Ascending aorta (tissue), 2 donors: ENCODE measurements around the gene PIEZO2. TPM values are rescaled to one million over a fixed set of nuclear protein-coding genes. Genes with fewer than 3 reads are reported as not detected.

Source experiments
- DNase-seq, 2 donors: peaks; one replicate each; pipeline ENCODE4 v3.0.0-alpha.2; 2019; ENCODE audit warnings: low spot score in 2 of 2
- H3K27ac ChIP-seq, 2 donors: fragments of 200-600 bp; sonication (generic); one replicate each; pipeline ENCODE4 v1.5.1; 2016 to 2017; ENCODE audit warnings: mild to moderate bottlenecking in 1 of 2
- H3K27me3 ChIP-seq: fragments of 200-600 bp; sonication (generic); one replicate; pipeline ENCODE4 v1.5.1; 2017
- H3K36me3 ChIP-seq, 2 donors: fragments of 200-600 bp; sonication (generic); one replicate each; pipeline ENCODE4 v1.5.1; 2016
- H3K4me1 ChIP-seq, 2 donors: fragments of 200-600 bp; sonication (generic); one replicate each; pipeline ENCODE4 v1.5.1; 2016 to 2017; ENCODE audit warnings: mild to moderate bottlenecking in 1 of 2
- H3K4me3 ChIP-seq, 2 donors: fragments of 200-600 bp; sonication (generic); one replicate each; pipeline ENCODE4 v1.5.1; 2016 to 2017; ENCODE audit warnings: mild to moderate bottlenecking in 1 of 2
- H3K9me3 ChIP-seq, 2 donors: fragments of 200-600 bp; sonication (generic); one replicate each; pipeline ENCODE4 v1.5.1; 2016
- CTCF ChIP-seq, 3 experiments: fragments of 200-600 bp in 2 of 3; fragments of 450-650 bp in 1 of 3; sonication (generic) in 2 of 3; IDR thresholded peaks; one replicate each; pipeline ENCODE4 v1.5.1; 2016 to 2019; ENCODE audit warnings: antibody characterized with exemption in 3 of 3, mild to moderate bottlenecking in 1 of 3, moderate library complexity in 1 of 3
- intact Hi-C: fragments of 100-400 bp; cut with DNase I; formaldehyde crosslinking; loops from one replicate; pipeline ENCODE4 v1.15.1; 2023
- total RNA-seq: library from RNA; depleted of rRNA; stranded (reverse); fragments of >200 nt; gene quantifications from one replicate; pipeline ENCODE4 v1.1.0, GENCODE V29; 2016

The PIEZO2 gene
- total RNA-seq, 1 donor from 2014 or later: 3.1 TPM

- Histone ChIP-seq H3K27ac (no peak overlapping the region), H3K36me3 (no peaks in the 10 kb centered on the region), H3K4me3 (no peak overlapping the region), H3K27me3 (no peaks in the 10 kb centered on the region), H3K4me1 (no peaks in the 10 kb centered on the region), H3K9me3 (no peaks in the 10 kb centered on the region)
- DNase-seq: no peak
- intact Hi-C loops: no loop called here
- no peak for TF ChIP-seq CTCF (IDR thresholded peaks at IDR 0.05)
These were observed 271.4 kb downstream of the PIEZO2 start for GRCh38 chr18:10877987-10878386.

GRCh38 chr18:10875811-10876210 is 273.6 kb downstream of the PIEZO2 start:
- no peak for DNase-seq
- no peaks in the 10 kb centered on the region for H3K36me3 ChIP-seq
- no peak overlapping the region for H3K27ac ChIP-seq
- no peaks in the 10 kb centered on the region for H3K4me1 ChIP-seq
- intact Hi-C loops: no loop called here
- no peaks in the 10 kb centered on the region for H3K9me3 ChIP-seq
- TF ChIP-seq CTCF (IDR thresholded peaks at IDR 0.05): no peak
- H3K4me3 ChIP-seq: no peak overlapping the region
- no peaks in the 10 kb centered on the region for H3K27me3 ChIP-seq

- DNase-seq: no peak
- intact Hi-C loops: no loop called here
- Histone ChIP-seq H3K36me3 (no peaks in the 10 kb centered on the region), H3K27ac (no peak overlapping the region), H3K4me3 (no peak overlapping the region), H3K4me1 (no peaks in the 10 kb centered on the region), H3K9me3 (no peaks in the 10 kb centered on the region), H3K27me3 (no peaks in the 10 kb centered on the region)
- no peak for TF ChIP-seq CTCF (IDR thresholded peaks at IDR 0.05)
These were observed 277.1 kb downstream of the PIEZO2 start for GRCh38 chr18:10872304-10872703.

- TF ChIP-seq CTCF (IDR thresholded peaks at IDR 0.05): no peak
- Histone ChIP-seq H3K9me3 (no peaks in the 10 kb centered on the region), H3K36me3 (no peaks in the 10 kb centered on the region), H3K4me3 (no peak overlapping the region), H3K27ac (no peak overlapping the region), H3K27me3 (no peaks in the 10 kb centered on the region), H3K4me1 (no peaks in the 10 kb centered on the region)
- DNase-seq: no peak
- intact Hi-C loops: no loop called here
These were observed 284.6 kb downstream of the PIEZO2 start for GRCh38 chr18:10864722-10865121.

GRCh38 chr18:10863026-10863425 is 286.3 kb downstream of the PIEZO2 start:
- intact Hi-C loops: no loop called here
- H3K4me3 ChIP-seq: no peak overlapping the region
- DNase-seq: no peak
- H3K27ac ChIP-seq: no peak overlapping the region
- H3K4me1 ChIP-seq: no peaks in the 10 kb centered on the region
- no peak for TF ChIP-seq CTCF (IDR thresholded peaks at IDR 0.05)
- H3K9me3 ChIP-seq: no peaks in the 10 kb centered on the region
- H3K27me3 ChIP-seq: no peaks in the 10 kb centered on the region
- no peaks in the 10 kb centered on the region for H3K36me3 ChIP-seq

GRCh38 chr18:10860928-10861327 is 288.4 kb downstream of the PIEZO2 start:
- intact Hi-C loops: no loop called here
- no peak for DNase-seq
- no peaks in the 10 kb centered on the region for H3K9me3 ChIP-seq
- H3K27me3 ChIP-seq: no peaks in the 10 kb centered on the region
- no peak overlapping the region for H3K27ac ChIP-seq
- no peaks in the 10 kb centered on the region for H3K4me1 ChIP-seq
- H3K36me3 ChIP-seq: no peaks in the 10 kb centered on the region
- TF ChIP-seq CTCF (IDR thresholded peaks at IDR 0.05): no peak
- H3K4me3 ChIP-seq: no peak overlapping the region
